HepG2 (cell line): Measurements from ENCODE around the gene DNAJB11. TPM values are rescaled to one million over a fixed set of nuclear protein-coding genes. Genes with fewer than 3 reads are reported as not detected.

Experiments
- HDAC2 ChIP-seq: sonication (generic); formaldehyde crosslinking; IDR thresholded peaks from 2 replicates; pipeline ENCODE4 v1.4.0; 2020; ENCODE audit warnings: missing genetic modification reagents
- IKZF4 ChIP-seq: sonication (generic); formaldehyde crosslinking; IDR thresholded peaks from 2 replicates; pipeline ENCODE4 v1.5.1; 2020; ENCODE audit warnings: borderline replicate concordance, mild to moderate bottlenecking, low read depth, missing genetic modification reagents; ENCODE audit errors: not compliant biosample characterization
- RBAK ChIP-seq: sonication (generic); formaldehyde crosslinking; IDR thresholded peaks from 2 replicates; pipeline ENCODE4 v1.5.1; 2020; ENCODE audit warnings: mild to moderate bottlenecking, missing genetic modification reagents
- RORA ChIP-seq: sonication (generic); formaldehyde crosslinking; IDR thresholded peaks from 2 replicates; pipeline ENCODE4 v1.5.0; 2020; ENCODE audit warnings: mild to moderate bottlenecking, missing genetic modification reagents, moderate library complexity
- SIN3A ChIP-seq: IDR thresholded peaks from 2 replicates; pipeline ENCODE4 v1.6.1; 2011; ENCODE audit warnings: low read depth, mild to moderate bottlenecking, control low read depth, low read length, borderline replicate concordance
- SRY ChIP-seq: sonication (generic); formaldehyde crosslinking; IDR thresholded peaks from 2 replicates; pipeline ENCODE4 v1.8.0; 2022; ENCODE audit warnings: mild to moderate bottlenecking, missing genetic modification reagents
- ZKSCAN1 ChIP-seq: fragments of 150-350 bp; IDR thresholded peaks from 2 replicates; pipeline ENCODE4 v1.6.1; 2014; ENCODE audit warnings: low read length
- ZNF143 ChIP-seq: sonication (generic); formaldehyde crosslinking; IDR thresholded peaks from 2 replicates; pipeline ENCODE4 v1.4.0; 2020; ENCODE audit warnings: missing genetic modification reagents
- ZNF24 ChIP-seq: fragments of 450-650 bp; IDR thresholded peaks from 2 replicates; pipeline ENCODE4 v1.6.1; 2017; ENCODE audit warnings: antibody characterized with exemption, mild to moderate bottlenecking
- ZNF460 ChIP-seq: sonication (generic); formaldehyde crosslinking; IDR thresholded peaks from 2 replicates; pipeline ENCODE4 v1.5.1; 2020; ENCODE audit warnings: missing genetic modification reagents, mild to moderate bottlenecking, borderline replicate concordance
- ZNF776 ChIP-seq: sonication (generic); formaldehyde crosslinking; IDR thresholded peaks from 2 replicates; pipeline ENCODE4 v1.4.0; 2020; ENCODE audit warnings: mild to moderate bottlenecking, missing genetic modification reagents
- polyA plus RNA-seq, 8 experiments: library from polyadenylated mRNA; depleted of rRNA in 3 of 8; stranded (reverse) in 7 of 8; unstranded in 1 of 8; fragments of >200 nt; fragmentation: Illumina TruSeq in 4 of 8; extraction: Trizol in 4 of 8; gene quantifications; 2 replicates each; pipeline versions ENCODE4 v1.2.1 to v1.2.3, GENCODE V29; 2011 to 2016; ENCODE audit warnings: low read depth in 4 of 8, missing spikeins in 1 of 8, mixed read lengths in 1 of 8; ENCODE audit not compliant: insufficient read depth in 1 of 8
- total RNA-seq, 5 experiments: library from RNA; depleted of rRNA; stranded (reverse); fragments of >200 nt; fragmentation: Illumina TruSeq; extraction: Trizol; gene quantifications; 2 replicates each; pipeline ENCODE4 v1.2.3, GENCODE V29; 2016; ENCODE audit warnings: low read depth in 1 of 5
- TF ChIP-seq, protein P1 (sequence below), 2 experiments: sonication (generic) in 1 of 2; formaldehyde crosslinking in 1 of 2; IDR thresholded peaks; 2 replicates each; pipeline versions ENCODE4 v1.6.1 to v1.9.0; 2014 to 2022; ENCODE audit warnings: antibody characterized with exemption in 1 of 2, borderline replicate concordance in 1 of 2, inconsistent platforms in 1 of 2, low read depth in 1 of 2, missing genetic modification reagents in 1 of 2
- TF ChIP-seq, protein P2 (sequence below): sonication (generic); formaldehyde crosslinking; IDR thresholded peaks from 2 replicates; pipeline ENCODE4 v1.5.0; 2020; ENCODE audit warnings: missing genetic modification reagents
- TF ChIP-seq, protein P3 (sequence below): sonication (generic); formaldehyde crosslinking; conservative IDR thresholded peaks from 2 replicates; pipeline ENCODE4 v1.4.0; 2020; ENCODE audit warnings: missing genetic modification reagents
- TF ChIP-seq, protein P4 (sequence below): IDR thresholded peaks from 2 replicates; pipeline ENCODE4 v1.6.1; 2012; ENCODE audit warnings: inconsistent platforms
- TF ChIP-seq, protein P5 (sequence below): sonication (generic); formaldehyde crosslinking; IDR thresholded peaks from 2 replicates; pipeline ENCODE4 v1.8.1; 2023; ENCODE audit warnings: mild to moderate bottlenecking, missing genetic modification reagents
- TF ChIP-seq, protein P6 (sequence below): sonication (generic); formaldehyde crosslinking; IDR thresholded peaks from 2 replicates; pipeline ENCODE4 v1.4.0; 2020; ENCODE audit warnings: mild to moderate bottlenecking, missing genetic modification reagents
- TF ChIP-seq, protein P7 (sequence below): sonication (generic); IDR thresholded peaks from 2 replicates; pipeline ENCODE4 v1.6.1; 2016; ENCODE audit warnings: low read depth, borderline replicate concordance

DNAJB11 gene
- total and polyA plus RNA-seq, 2 of the 13 experiments (the other 11 are each of a cell fraction or from before 2014, with no cell fraction given), result 41.0 to 132 TPM

DNA sequence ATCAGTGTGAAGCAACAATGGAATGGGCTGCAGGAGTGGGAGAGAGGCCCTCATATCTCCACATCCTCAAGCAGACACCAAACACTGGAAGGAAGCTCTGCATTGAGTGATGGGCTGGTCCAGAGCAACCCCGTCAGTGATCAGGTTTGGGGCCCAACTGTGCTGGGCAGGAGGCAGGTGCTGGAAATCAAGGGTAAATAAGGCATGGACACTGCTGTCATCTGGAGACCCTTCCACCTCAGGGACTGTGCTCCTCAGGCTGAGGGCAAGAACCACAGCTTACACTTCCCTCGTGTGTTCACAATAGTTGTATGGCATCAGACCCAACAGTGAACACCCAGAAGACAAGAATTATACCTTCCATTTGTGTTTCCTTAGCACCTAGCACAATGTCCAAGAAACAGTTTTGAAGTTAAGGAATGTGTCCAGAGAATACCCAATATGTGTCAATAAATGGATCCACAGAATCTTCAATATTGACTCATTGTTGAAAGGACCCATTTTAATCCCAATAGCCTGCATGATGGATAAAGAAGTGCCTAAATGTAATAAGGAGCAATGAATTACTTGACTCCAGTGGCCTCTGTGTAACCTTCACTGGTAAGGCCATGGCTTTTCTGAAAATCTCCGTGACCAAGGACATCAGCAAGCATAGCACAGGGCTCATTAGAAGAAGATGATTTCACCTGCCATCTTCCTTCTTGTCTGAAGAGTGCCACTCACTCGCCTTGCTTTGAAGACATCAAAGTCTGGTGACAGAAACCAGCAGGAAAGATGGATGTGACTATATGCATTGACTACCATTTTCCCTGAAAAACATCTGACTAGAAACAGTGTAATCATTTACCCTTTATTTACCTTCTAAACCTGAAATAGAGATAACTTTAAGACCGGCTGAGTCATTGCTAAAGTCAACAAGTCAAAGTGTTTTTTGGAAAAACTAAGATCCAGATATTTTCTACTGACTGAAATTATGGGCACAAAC lies 35.3 kb downstream of the DNAJB11 start (continued):
- TF ChIP-seq, protein P1, sequence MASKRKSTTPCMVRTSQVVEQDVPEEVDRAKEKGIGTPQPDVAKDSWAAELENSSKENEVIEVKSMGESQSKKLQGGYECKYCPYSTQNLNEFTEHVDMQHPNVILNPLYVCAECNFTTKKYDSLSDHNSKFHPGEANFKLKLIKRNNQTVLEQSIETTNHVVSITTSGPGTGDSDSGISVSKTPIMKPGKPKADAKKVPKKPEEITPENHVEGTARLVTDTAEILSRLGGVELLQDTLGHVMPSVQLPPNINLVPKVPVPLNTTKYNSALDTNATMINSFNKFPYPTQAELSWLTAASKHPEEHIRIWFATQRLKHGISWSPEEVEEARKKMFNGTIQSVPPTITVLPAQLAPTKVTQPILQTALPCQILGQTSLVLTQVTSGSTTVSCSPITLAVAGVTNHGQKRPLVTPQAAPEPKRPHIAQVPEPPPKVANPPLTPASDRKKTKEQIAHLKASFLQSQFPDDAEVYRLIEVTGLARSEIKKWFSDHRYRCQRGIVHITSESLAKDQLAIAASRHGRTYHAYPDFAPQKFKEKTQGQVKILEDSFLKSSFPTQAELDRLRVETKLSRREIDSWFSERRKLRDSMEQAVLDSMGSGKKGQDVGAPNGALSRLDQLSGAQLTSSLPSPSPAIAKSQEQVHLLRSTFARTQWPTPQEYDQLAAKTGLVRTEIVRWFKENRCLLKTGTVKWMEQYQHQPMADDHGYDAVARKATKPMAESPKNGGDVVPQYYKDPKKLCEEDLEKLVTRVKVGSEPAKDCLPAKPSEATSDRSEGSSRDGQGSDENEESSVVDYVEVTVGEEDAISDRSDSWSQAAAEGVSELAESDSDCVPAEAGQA (IDR thresholded peaks at IDR 0.05; ENCODE audit: low read depth), result no peak
- TF ChIP-seq, protein P1 (CRISPR knock-in tag; IDR thresholded peaks at IDR 0.05; ENCODE audit: borderline replicate concordance), result no peak
- TF ChIP-seq IKZF4 (CRISPR knock-in tag), result no peak
- TF ChIP-seq ZNF143 (CRISPR knock-in tag), result no peak
- TF ChIP-seq, protein P2, sequence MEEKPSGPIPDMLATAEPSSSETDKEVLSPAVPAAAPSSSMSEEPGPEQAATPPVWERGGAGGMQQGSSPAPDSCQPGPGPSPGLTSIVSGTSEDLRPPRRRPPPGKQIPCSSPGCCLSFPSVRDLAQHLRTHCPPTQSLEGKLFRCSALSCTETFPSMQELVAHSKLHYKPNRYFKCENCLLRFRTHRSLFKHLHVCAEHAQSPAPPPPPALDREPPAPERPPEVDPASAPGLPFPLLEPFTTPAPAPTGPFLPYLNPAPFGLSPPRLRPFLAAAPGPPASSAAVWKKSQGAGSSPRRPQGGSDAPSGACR, result no peak
- TF ChIP-seq, protein P3, sequence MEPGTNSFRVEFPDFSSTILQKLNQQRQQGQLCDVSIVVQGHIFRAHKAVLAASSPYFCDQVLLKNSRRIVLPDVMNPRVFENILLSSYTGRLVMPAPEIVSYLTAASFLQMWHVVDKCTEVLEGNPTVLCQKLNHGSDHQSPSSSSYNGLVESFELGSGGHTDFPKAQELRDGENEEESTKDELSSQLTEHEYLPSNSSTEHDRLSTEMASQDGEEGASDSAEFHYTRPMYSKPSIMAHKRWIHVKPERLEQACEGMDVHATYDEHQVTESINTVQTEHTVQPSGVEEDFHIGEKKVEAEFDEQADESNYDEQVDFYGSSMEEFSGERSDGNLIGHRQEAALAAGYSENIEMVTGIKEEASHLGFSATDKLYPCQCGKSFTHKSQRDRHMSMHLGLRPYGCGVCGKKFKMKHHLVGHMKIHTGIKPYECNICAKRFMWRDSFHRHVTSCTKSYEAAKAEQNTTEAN (CRISPR knock-in tag), result 0 out of 2 replicates have a peak, but pooled peaks have one; percentile 34
- no peak for TF ChIP-seq ZKSCAN1
- no peak for TF ChIP-seq ZNF460 (CRISPR knock-in tag)
- TF ChIP-seq ZNF24, result no peak
- no peak for TF ChIP-seq RORA (CRISPR knock-in tag)
- TF ChIP-seq ZNF776, result no peak
- TF ChIP-seq SRY (CRISPR knock-in tag), result no peak
- TF ChIP-seq, protein P4, sequence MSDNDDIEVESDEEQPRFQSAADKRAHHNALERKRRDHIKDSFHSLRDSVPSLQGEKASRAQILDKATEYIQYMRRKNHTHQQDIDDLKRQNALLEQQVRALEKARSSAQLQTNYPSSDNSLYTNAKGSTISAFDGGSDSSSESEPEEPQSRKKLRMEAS, result no peak
- TF ChIP-seq, protein P5, sequence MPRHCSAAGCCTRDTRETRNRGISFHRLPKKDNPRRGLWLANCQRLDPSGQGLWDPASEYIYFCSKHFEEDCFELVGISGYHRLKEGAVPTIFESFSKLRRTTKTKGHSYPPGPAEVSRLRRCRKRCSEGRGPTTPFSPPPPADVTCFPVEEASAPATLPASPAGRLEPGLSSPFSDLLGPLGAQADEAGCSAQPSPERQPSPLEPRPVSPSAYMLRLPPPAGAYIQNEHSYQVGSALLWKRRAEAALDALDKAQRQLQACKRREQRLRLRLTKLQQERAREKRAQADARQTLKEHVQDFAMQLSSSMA (CRISPR knock-in tag), result no peak
- TF ChIP-seq RBAK, result no peak
- TF ChIP-seq SIN3A, result no peak
- TF ChIP-seq, protein P6, sequence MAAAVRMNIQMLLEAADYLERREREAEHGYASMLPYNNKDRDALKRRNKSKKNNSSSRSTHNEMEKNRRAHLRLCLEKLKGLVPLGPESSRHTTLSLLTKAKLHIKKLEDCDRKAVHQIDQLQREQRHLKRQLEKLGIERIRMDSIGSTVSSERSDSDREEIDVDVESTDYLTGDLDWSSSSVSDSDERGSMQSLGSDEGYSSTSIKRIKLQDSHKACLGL (CRISPR knock-in tag), result no peak
- peak; percentile 81 for TF ChIP-seq HDAC2 (CRISPR knock-in tag)
- TF ChIP-seq, protein P7, sequence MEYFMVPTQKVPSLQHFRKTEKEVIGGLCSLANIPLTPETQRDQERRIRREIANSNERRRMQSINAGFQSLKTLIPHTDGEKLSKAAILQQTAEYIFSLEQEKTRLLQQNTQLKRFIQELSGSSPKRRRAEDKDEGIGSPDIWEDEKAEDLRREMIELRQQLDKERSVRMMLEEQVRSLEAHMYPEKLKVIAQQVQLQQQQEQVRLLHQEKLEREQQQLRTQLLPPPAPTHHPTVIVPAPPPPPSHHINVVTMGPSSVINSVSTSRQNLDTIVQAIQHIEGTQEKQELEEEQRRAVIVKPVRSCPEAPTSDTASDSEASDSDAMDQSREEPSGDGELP, result peak; percentile 89
